Osteocyte (in vitro differentiated cells): ENCODE measurements around the gene GANAB. TPM values are rescaled to one million over a fixed set of nuclear protein-coding genes. Genes with fewer than 3 reads are reported as not detected.

Experiments used
- DNase-seq: peaks from one replicate; pipeline ENCODE4 v3.0.0; 2021; ENCODE audit warnings: mixed read lengths; ENCODE audit not compliant: unreplicated experiment; ENCODE audit errors: extremely low spot score
- H3K27ac Mint-ChIP-seq: one replicate; pipeline ENCODE4 v1.8.0; 2021; ENCODE audit warnings: mild to moderate bottlenecking, mixed read lengths; ENCODE audit not compliant: unreplicated experiment
- H3K27me3 Mint-ChIP-seq: one replicate; pipeline ENCODE4 v1.8.0; 2021; ENCODE audit warnings: mixed read lengths; ENCODE audit not compliant: unreplicated experiment
- H3K36me3 Mint-ChIP-seq: one replicate; pipeline ENCODE4 v1.8.0; 2021; ENCODE audit warnings: mixed read lengths; ENCODE audit not compliant: unreplicated experiment
- H3K4me1 Mint-ChIP-seq: one replicate; pipeline ENCODE4 v1.8.0; 2021; ENCODE audit warnings: mixed read lengths; ENCODE audit not compliant: unreplicated experiment
- H3K4me3 Mint-ChIP-seq: one replicate; pipeline ENCODE4 v1.8.0; 2021; ENCODE audit warnings: mild to moderate bottlenecking, moderate library complexity, mixed read lengths; ENCODE audit not compliant: unreplicated experiment
- H3K9me3 Mint-ChIP-seq: one replicate; pipeline ENCODE4 v1.8.0; 2021; ENCODE audit warnings: mixed read lengths; ENCODE audit not compliant: unreplicated experiment
- CTCF ChIP-seq: fragments of 200-600 bp; sonication (generic); IDR thresholded peaks from 2 replicates; pipeline ENCODE4 v1.5.0; 2021; ENCODE audit warnings: antibody characterized with exemption, mild to moderate bottlenecking, moderate library complexity
- total RNA-seq: library from RNA; stranded (reverse); gene quantifications from 2 replicates; pipeline ENCODE4 v1.2.1, GENCODE V29; 2021

Gene GANAB
- total RNA-seq, 1 donor from 2014 or later: 366 TPM

DNA sequence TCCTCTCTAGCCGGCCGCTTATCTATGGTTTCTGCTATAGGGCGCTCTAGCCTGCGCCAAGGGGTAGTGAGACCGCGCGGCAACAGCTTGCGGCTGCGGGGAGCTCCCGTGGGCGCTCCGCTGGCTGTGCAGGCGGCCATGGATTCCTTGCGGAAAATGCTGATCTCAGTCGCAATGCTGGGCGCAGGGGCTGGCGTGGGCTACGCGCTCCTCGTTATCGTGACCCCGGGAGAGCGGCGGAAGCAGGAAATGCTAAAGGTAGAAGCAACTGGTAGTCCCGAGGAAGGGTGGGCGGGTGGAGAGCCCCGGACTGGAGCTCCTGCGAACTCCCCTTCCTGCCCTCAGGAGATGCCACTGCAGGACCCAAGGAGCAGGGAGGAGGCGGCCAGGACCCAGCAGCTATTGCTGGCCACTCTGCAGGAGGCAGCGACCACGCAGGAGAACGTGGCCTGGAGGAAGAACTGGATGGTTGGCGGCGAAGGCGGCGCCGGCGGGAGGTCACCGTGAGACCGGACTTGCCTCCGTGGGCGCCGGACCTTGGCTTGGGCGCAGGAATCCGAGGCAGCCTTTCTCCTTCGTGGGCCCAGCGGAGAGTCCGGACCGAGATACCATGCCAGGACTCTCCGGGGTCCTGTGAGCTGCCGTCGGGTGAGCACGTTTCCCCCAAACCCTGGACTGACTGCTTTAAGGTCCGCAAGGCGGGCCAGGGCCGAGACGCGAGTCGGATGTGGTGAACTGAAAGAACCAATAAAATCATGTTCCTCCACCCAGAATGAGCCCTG is 25.4 kb upstream of the GANAB start, which contains the start of the genes LBHD1 and UQCC3:
Gene LBHD1 (minus strand): TSS at position 660 of the 782 bp plus-strand sequence. CDS start 2,236 bp downstream, outside the sequence.
Gene UQCC3 (plus strand): TSS at position 66 of the 782 bp plus-strand sequence. CDS start 73 bp downstream, at position 139.
- no peaks in the 10 kb centered on the region for H3K27me3 Mint-ChIP-seq
- H3K4me3 Mint-ChIP-seq: peak within 1 kb of the TSS; percentile 95
- TF ChIP-seq CTCF: no peak
- peaks cover 15% of the 10 kb centered on the region for H3K36me3 Mint-ChIP-seq
- DNase-seq: peak; percentile 89
- no peaks in the 10 kb centered on the region for H3K9me3 Mint-ChIP-seq
- H3K27ac Mint-ChIP-seq: peak within 1 kb of the TSS; percentile 94
- peaks cover 44% of the 10 kb centered on the region for H3K4me1 Mint-ChIP-seq

GRCh38 chr11:62671236-62671607 is 24.8 kb upstream of the GANAB start:
- TF ChIP-seq CTCF: no peak
- peak overlapping the region; percentile 95 for H3K4me3 Mint-ChIP-seq
- no peaks in the 10 kb centered on the region for H3K9me3 Mint-ChIP-seq
- H3K36me3 Mint-ChIP-seq: peaks cover 11% of the 10 kb centered on the region
- H3K27me3 Mint-ChIP-seq: no peaks in the 10 kb centered on the region
- no peak for DNase-seq
- H3K4me1 Mint-ChIP-seq: peaks cover 47% of the 10 kb centered on the region
- H3K27ac Mint-ChIP-seq: peak overlapping the region; percentile 94

DNA sequence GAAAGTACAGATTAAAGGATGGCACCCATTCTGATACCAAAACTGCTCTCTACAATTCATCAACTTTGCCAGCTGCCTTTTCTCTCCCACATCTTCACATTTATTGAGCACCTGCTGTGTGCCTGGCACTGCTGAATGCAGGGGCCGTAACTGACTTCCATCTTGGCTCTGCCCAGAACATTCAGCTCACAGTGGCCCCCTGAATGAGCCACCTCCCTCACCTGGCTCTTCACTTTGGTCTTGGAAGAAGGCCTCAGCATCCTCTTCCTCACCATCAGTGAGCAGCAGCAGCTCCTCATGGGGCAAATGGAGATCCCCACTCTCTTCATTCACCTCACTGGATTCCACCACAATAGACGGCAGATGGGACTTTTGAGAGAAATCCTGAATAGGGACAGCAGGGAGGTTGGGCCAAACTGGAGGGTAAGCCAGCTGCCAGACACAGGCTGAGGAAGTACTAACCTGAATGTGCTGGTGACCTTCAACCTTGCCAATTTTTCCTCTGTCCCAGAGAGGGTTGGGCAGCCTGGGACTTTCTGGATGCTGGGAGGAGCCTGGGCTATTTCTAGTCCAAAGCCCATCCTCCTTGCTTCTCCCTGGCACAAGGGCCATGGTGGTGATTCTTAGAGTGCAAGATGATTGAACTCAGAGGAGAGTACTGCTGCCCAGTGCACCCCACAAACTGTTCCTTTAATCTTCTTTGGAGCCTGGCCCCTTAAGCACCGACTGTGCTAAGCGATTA is 23.2 kb upstream of the GANAB start:
- H3K36me3 Mint-ChIP-seq: peaks cover 4% of the 10 kb centered on the region
- peak overlapping the region; percentile 95 for H3K4me3 Mint-ChIP-seq
- no peak for DNase-seq
- TF ChIP-seq CTCF: no peak
- no peaks in the 10 kb centered on the region for H3K27me3 Mint-ChIP-seq
- peaks cover 52% of the 10 kb centered on the region for H3K4me1 Mint-ChIP-seq
- H3K9me3 Mint-ChIP-seq: no peaks in the 10 kb centered on the region
- H3K27ac Mint-ChIP-seq: peak overlapping the region; percentile 94

DNA sequence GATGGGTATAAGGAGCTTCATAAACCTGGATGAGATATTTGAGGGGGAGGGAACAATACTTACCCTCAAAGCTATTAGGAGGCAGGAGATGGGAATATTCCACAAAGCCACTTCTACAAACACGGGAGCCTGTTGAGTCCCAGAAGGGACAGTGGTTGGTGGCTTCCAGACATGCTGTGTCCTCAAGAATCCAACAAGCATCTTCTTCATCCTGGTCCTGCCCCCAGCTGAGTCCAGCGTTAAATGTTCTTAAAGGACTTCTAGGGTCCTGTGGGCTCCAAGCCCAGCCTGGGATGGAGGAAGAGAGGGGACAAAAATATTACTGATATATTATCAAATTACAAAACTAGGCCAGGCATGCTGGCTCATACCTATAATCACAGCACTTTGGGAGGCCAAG is 21.0 kb upstream of the GANAB start:
- TF ChIP-seq CTCF: no peak
- Mint-ChIP-seq H3K4me1 (peaks cover 46% of the 10 kb centered on the region), H3K4me3 (peak overlapping the region; percentile 91), H3K27ac (peak overlapping the region; percentile 96), H3K27me3 (no peaks in the 10 kb centered on the region), H3K36me3 (peaks cover 11% of the 10 kb centered on the region), H3K9me3 (no peaks in the 10 kb centered on the region)
- DNase-seq: no peak
